GM12873 (cell line): ENCODE results near the gene SPPL2A.

ENCODE experiments used
- CTCF ChIP-seq: IDR thresholded peaks from 2 replicates; pipeline ENCODE4 v1.5.1; 2012; ENCODE audit warnings: low read depth, mild to moderate bottlenecking, moderate library complexity, low read length, control low read depth; ENCODE audit not compliant: insufficient read depth; ENCODE audit errors: missing control alignments

The SPPL2A gene

GRCh38 chr15:50740955-50741354 lies 24.6 kb downstream of the SPPL2A start:
- no peak for TF ChIP-seq CTCF

DNA sequence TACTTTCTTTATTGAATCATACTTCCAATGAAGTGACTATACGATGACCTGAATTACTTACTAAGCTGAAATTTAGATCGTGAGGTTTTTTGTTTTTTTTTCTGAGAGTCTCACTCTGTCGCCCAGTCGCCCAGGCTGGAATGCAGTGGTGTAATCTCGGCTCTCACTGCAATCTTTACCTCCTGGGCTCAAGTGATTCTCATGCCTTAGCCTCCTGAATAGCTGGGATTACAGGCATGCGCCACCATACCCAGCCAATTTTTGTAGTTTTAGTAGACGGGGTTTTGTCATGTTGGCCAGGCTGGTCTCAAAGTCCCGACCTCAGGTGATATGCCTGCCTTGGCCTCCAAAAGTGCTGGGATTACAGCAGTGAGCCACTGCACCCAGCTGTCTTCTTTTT lies 28.7 kb downstream of the SPPL2A start:
- no peak for TF ChIP-seq CTCF

- TF ChIP-seq CTCF, result no peak
Observed at GRCh38 chr15:50735156-50735555, 30.4 kb downstream of the SPPL2A start.

- no peak for TF ChIP-seq CTCF
Observed at GRCh38 chr15:50726315-50726714, 39.2 kb downstream of the SPPL2A start.

DNA sequence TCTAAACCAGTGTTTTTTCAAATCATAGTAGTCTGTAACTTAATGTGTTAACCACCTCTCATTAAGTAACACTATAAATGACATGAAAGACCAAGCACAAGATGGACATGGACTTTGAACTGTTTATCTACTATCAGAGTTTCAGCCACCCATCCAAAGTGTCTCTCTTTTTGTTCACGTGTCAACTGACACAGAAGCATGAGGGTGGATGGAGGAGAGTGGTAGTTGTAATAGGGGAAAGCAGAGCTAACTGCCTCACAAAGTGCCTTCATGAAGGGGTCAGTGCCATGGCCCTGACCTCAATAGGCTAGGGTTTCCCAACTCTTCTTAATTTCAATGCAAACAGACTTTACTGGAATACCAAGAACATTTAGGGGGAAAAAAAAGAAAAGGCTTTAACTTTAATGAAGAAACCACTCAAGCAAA lies 46.8 kb downstream of the SPPL2A start:
- no peak for TF ChIP-seq CTCF

GRCh38 chr15:50712018-50712417 lies 53.5 kb downstream of the SPPL2A start:
- TF ChIP-seq CTCF, result no peak

GRCh38 chr15:50710585-50710984 lies 54.9 kb downstream of the SPPL2A start:
- no peak for TF ChIP-seq CTCF

GRCh38 chr15:50707878-50708427 lies 57.6 kb downstream of the SPPL2A start:
- no peak for TF ChIP-seq CTCF
